ENCODE measurements around the gene LMNTD2.

Gene LMNTD2

GRCh38 chr11:553988-554340 is 6.6 kb downstream of the LMNTD2 start:
- DNase-seq (ENCODE audit: low spot score), result no peak

- DNase-seq (ENCODE audit: low spot score), result no peak
These were observed 7.2 kb downstream of the LMNTD2 start for GRCh38 chr11:553083-553987.

GRCh38 chr11:551596-551995 is 8.9 kb downstream of the LMNTD2 start:
- DNase-seq (ENCODE audit: low spot score), result no peak

- no peak for DNase-seq (ENCODE audit: low spot score)
These were observed 9.4 kb downstream of the LMNTD2 start for GRCh38 chr11:551131-551530.

- DNase-seq (ENCODE audit: low spot score), result no peak
These were observed 9.8 kb downstream of the LMNTD2 start for GRCh38 chr11:550746-551085.

GRCh38 chr11:550021-550745 is 10.4 kb downstream of the LMNTD2 start:
- no peak for DNase-seq (ENCODE audit: low spot score)

GRCh38 chr11:548700-549603 is 11.6 kb downstream of the LMNTD2 start:
- DNase-seq (ENCODE audit: low spot score), result no peak

- DNase-seq (ENCODE audit: low spot score), result no peak
These were observed 15.4 kb downstream of the LMNTD2 start for GRCh38 chr11:545171-545570.

- DNase-seq (ENCODE audit: low spot score), result no peak
These were observed 15.7 kb downstream of the LMNTD2 start for GRCh38 chr11:544817-545166.

GRCh38 chr11:541433-541885 is 19.1 kb downstream of the LMNTD2 start:
- DNase-seq (ENCODE audit: low spot score), result no peak

GRCh38 chr11:540583-541432 is 19.7 kb downstream of the LMNTD2 start:
- no peak for DNase-seq (ENCODE audit: low spot score)

GRCh38 chr11:539971-540481 is 20.5 kb downstream of the LMNTD2 start:
- DNase-seq (ENCODE audit: low spot score), result no peak

GRCh38 chr11:538431-539051 is 22.0 kb downstream of the LMNTD2 start:
- no peak for DNase-seq (ENCODE audit: low spot score)

GRCh38 chr11:537622-538430 is 22.7 kb downstream of the LMNTD2 start:
- no peak for DNase-seq (ENCODE audit: low spot score)

GRCh38 chr11:536841-537621 is 23.5 kb downstream of the LMNTD2 start, which contains the start of gene LRRC56:
TSS of gene LRRC56 (plus strand) at chr11:537527. CDS start at chr11:540685, 3,158 bp downstream.
- DNase-seq (ENCODE audit: low spot score), result peak; percentile 75

- DNase-seq (ENCODE audit: low spot score), result peak; percentile 97
These were observed 24.8 kb downstream of the LMNTD2 start, which contains the start of gene HRAS for GRCh38 chr11:535519-536454. TSS of gene HRAS (minus strand) at chr11:535576.

- DNase-seq (ENCODE audit: low spot score), result no peak
These were observed 25.4 kb downstream of the LMNTD2 start for GRCh38 chr11:535210-535518.

Measured in hematopoietic multipotent progenitor cell treated with erythropoietin and hydrocortisone succinate and interleukin-3 and kit ligand, for 15 days (in vitro differentiated cells).